ENCODE measurements around the gene ELL. TPM values are rescaled to one million over a fixed set of nuclear protein-coding genes. Genes with fewer than 3 reads are reported as not detected.

Gene ELL
- total and polyA plus RNA-seq, 9 of the 15 experiments (the other 6 are each of a cell fraction or from before 2014, with no cell fraction given) = 0.24 to 22.5 (median 4.1) TPM

GRCh38 chr19:18428787-18429674 is 92.8 kb downstream of the ELL start (continued):
- no peak for TF ChIP-seq RAD51 (IDR thresholded peaks at IDR 0.05; ENCODE audit: borderline replicate concordance, low read depth)
- TF ChIP-seq ZFPM2 (CRISPR knock-in tag; IDR thresholded peaks at IDR 0.05) = no peak
- TF ChIP-seq PHB (CRISPR knock-in tag; IDR thresholded peaks at IDR 0.05) = no peak
- peak; percentile 41 for TF ChIP-seq SAP30 (IDR thresholded peaks at IDR 0.05; ENCODE audit: borderline replicate concordance, insufficient read depth, low read depth, low read length, poor library complexity, severe bottlenecking)
- no peak for TF ChIP-seq PHF21A (IDR thresholded peaks at IDR 0.05; ENCODE audit: borderline replicate concordance, low read depth)
- 0 out of 2 replicates have a peak, but pooled peaks have one; percentile 17 for TF ChIP-seq L3MBTL2 (IDR thresholded peaks at IDR 0.05)
- peak; percentile 64 for TF ChIP-seq HNRNPL (IDR thresholded peaks at IDR 0.05; ENCODE audit: low read depth, low read length)
- TF ChIP-seq CTBP1 (IDR thresholded peaks at IDR 0.05; ENCODE audit: borderline replicate concordance) = peak; percentile 89
- no peak for TF ChIP-seq ZNF354B (CRISPR knock-in tag; IDR thresholded peaks at IDR 0.05)
- TF ChIP-seq HDAC1 (IDR thresholded peaks at IDR 0.05) = peak in 1 of 2 experiments; percentile 67; a peak in 1 of 4 replicates
- TF ChIP-seq ZBTB40 (IDR thresholded peaks at IDR 0.05) = no peak
- no peak for TF ChIP-seq ZBTB40 (CRISPR knock-in tag; IDR thresholded peaks at IDR 0.05)
- TF ChIP-seq FIP1L1 (IDR thresholded peaks at IDR 0.05; ENCODE audit: low read depth, low read length, poor library complexity, severe bottlenecking) = peak; percentile 76
- no peak for TF ChIP-seq SRSF9 (IDR thresholded peaks at IDR 0.05; ENCODE audit: borderline replicate concordance, low read depth, low read length)
- TF ChIP-seq MAZ (CRISPR knock-in tag; conservative IDR thresholded peaks at IDR 0.05 in 1 of 2, IDR thresholded peaks at IDR 0.05 in 1 of 2) = peak; percentile 67 to 82; a peak in 3 of 4 replicates
- no peak for TF ChIP-seq THRAP3 (IDR thresholded peaks at IDR 0.05; ENCODE audit: borderline replicate concordance)
- peak; percentile 8 for TF ChIP-seq TBP (optimal IDR thresholded peaks at IDR 0.05; ENCODE audit: low read depth, low read length)
- no peak for TF ChIP-seq ZNF695 (CRISPR knock-in tag; IDR thresholded peaks at IDR 0.05)
- no peak for TF ChIP-seq ZNF224 (CRISPR knock-in tag; IDR thresholded peaks at IDR 0.05)
